ENCODE data around the gene SPTBN4. TPM values are rescaled to one million over a fixed set of nuclear protein-coding genes. Genes with fewer than 3 reads are reported as not detected.
"Not testable (repeated sequence)": the region's sequence is repeated elsewhere in the genome, so short reads cannot be mapped to it uniquely, and the experiment has no call there.

The SPTBN4 gene
- total RNA-seq, 1 experiment from 2014 or later: 0.84 TPM

GRCh38 chr19:40441719-40442253 is 25.0 kb upstream of the SPTBN4 start:
- DNase-seq (ENCODE audit: low read depth): no peak

DNA sequence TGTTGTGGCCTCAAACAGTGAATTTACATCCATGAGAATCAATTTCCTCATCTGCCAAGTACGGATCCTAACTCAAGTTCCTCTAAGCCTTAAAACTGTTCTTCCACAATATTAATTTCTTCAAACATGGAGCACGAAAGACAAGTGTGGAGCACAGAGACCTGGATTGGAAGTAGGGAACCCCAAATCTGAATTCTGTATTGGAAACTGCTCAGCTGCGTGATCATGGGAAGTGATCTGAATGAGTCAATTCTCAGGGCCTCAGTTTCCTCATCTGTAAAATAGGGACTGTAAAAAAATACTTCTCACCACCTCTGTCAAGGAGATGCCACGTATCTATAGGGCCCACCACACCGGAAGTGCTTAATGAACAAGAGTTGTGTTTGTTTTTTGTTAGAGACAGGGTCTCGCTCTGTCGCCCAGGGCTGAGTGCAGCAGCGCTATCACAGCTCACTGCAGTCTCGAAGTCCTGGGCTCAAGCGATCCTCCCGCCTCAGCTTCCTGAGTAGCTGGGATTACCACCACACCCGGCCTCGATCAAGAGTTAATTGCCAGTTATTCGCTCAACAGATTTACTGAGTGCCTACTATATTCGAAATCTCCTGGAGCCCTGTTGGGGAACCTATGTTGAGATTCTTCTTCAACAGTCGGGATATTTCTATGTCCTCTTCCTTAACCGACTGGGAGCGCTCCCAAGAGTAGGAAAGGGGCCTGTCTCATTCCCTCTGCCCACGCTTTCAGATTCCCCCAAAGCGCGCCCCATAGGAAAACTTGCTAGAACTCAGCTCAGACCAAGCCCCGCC is 24.3 kb upstream of the SPTBN4 start:
- no peak for DNase-seq (ENCODE audit: low read depth)

GRCh38 chr19:40443131-40443999 is 23.4 kb upstream of the SPTBN4 start:
- peak; percentile 100 for DNase-seq (ENCODE audit: low read depth)

GRCh38 chr19:40444000-40444824 is 22.6 kb upstream of the SPTBN4 start, which contains the start of gene SERTAD3:
Gene SERTAD3, minus strand, starts transcription at chr19:40444335. Its CDS starts 2,255 bp downstream, at chr19:40442080.
- peak; percentile 96 for DNase-seq (ENCODE audit: low read depth)

DNA sequence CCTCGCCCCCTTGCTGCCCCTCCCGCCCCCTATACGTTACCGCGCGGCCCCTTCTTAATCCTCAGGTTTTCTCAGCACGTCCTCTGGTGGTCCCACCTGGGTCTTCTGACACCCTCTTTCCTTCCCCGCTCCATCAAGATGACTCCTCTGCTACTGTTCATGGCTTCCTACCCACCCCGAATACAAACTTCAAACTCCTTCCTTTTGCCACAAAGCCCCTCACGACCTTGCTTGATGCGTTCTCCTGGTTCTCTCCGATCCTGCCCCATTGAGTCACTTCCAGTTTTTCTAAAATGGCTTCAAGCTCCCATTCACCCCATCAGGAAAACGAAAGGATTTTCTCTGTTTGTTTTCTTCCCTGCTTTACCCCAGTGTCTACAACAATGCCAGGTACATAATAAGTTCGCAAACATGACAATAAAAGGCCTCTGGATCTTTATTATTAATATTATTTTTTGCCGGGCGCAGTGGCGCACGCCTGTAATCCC is 21.9 kb upstream of the SPTBN4 start:
- no peak for DNase-seq (ENCODE audit: low read depth)

- DNase-seq (ENCODE audit: low read depth): no peak
Measured at GRCh38 chr19:40445780-40446262, 21.0 kb upstream of the SPTBN4 start.

GRCh38 chr19:40446263-40446784 is 20.5 kb upstream of the SPTBN4 start:
- DNase-seq (ENCODE audit: low read depth): no peak

DNA sequence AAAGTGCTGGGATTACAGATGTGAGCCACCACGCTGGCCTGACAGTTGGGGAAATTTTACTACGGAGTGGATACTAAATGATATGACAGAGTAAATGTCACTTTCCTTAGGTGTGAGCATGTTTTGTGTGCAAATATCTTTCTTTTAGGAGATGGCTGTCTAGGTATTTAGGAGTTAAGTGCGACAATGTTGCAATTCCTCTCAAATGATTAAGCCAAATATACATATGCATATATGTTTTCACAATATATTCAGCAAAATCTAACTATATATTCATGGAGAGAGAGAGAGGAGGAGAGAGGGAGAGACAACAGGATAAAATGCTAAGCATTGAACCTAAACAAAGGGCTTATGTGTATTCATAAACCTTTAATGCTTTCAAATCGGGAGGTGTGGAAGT is 17.3 kb upstream of the SPTBN4 start:
- no peak for DNase-seq (ENCODE audit: low read depth)

GRCh38 chr19:40450664-40451063 is 16.1 kb upstream of the SPTBN4 start:
- no peak for DNase-seq (ENCODE audit: low read depth)

DNA sequence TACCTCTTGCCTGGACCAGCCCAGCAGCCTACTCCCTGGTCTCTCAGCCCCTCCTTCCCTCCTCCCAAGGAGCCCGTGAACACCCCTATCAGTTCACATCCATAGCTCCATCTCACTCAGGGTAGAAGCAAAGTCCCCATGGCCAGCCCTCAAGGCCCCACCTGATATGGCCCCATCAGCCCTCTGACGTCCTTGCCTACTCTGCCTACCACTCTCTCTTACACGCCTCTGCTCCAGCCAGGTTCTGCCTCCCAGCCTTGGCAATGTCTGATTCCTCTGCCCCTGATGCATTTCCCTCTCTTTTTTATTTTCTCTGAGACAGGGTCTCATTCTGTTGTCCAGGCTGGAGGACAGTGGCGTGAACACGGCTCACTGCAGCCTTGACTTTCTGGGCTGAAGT is 14.8 kb upstream of the SPTBN4 start:
- no peak for DNase-seq (ENCODE audit: low read depth)

GRCh38 chr19:40453151-40453735 is 13.6 kb upstream of the SPTBN4 start:
- no peak for DNase-seq (ENCODE audit: low read depth)

GRCh38 chr19:40453943-40454342 is 12.9 kb upstream of the SPTBN4 start:
- DNase-seq (ENCODE audit: low read depth): not testable (repeated sequence)

GRCh38 chr19:40457048-40457447 is 9.8 kb upstream of the SPTBN4 start:
- DNase-seq (ENCODE audit: low read depth): no peak

DNA sequence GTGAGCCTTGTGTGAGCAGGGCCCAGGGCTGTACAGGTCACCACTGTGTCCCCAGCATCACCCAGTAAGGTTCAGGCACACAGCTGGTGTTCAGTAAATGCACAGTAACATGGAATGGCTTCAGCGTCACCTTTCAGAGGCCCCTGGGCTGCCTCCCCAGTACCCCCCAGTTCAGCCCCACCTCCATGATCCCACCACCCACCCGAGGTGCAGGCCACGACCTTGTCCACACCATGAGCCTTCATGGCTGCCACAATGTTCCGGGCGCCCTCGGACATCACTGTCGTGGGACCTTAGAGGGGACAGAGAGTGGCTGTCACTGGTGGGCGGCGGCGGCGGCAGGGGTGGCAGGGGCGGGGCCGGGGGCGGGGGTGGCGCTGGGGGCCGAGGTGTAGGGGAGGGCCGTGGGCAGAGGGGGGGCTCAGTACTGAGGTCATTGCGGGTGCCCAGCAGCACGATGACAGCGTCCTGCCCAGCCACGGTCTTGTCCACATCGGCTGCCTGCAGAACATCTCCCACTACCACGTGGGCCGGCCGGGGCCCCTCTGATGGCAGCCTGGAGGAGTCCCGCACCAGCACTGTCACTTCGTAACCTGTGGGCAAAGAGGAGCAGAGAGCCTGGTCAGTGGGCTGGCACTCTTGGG is 8.7 kb upstream of the SPTBN4 start:
- no peak for DNase-seq (ENCODE audit: low read depth)

DNA sequence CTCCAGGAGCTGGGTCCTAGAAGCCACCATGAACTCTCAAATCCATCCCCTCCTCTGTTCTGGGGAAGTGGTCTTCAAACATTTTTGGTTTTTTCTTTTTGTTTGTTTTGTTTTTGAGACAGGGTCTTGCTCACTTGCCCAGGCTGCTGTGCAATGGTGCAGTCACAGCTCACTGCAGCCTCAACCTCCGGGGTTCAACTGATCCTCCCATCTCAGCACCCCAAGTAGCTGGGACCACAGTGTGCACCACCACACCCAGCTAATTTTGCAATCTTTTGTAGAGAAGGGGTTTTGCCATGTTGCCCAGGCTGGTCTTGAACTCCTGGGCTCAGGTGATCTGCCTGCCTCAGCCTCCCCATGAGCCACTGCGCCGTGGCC is 8.2 kb upstream of the SPTBN4 start:
- DNase-seq (ENCODE audit: low read depth): no peak

DNA sequence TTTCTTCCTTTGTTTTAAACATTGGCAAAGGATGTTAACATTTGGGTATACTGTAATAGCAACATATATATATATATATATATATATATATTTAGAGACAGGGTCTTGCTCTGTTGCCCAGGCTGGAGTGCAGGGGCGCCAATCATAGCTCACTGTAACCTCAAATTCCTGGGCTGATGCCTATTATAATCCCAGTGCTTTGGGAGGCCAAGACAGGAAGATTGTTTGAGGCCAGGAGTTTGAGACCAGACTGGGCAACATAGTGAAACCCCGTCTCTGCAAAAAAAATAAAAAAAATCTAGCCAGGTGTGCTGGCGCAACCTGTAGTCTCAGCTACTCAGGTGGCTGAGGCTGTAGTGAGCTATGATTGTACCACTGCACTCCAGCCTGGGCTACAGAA is 6.6 kb upstream of the SPTBN4 start:
- no peak for DNase-seq (ENCODE audit: low read depth)

DNA sequence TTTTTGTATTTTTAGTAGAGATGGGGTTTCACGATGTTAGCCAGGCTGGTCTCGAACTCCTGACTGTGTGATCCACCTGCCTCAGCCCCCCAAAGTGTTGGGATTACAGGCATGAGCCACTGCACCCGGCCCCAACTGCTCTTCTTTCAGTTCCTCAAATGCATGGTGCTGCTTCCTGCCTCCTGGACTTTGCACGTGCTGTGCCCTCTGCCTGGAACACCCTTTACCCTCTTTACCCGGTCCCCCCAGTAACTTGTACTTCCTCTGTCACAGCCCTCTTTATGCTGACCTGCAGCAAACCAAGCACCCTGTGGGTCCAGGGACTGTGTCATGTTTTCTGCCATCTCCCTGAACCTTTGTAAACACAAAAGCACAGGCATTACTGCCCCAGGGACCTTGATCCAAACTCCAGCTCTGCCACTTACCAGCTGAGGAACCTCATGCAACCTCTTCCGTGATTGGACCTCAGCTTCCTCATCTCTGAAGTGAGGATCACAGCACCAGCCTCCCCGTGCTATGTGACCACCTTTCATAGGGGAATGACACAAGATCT is 5.1 kb upstream of the SPTBN4 start:
- DNase-seq (ENCODE audit: low read depth): no peak

GRCh38 chr19:40463587-40464037 is 3.2 kb upstream of the SPTBN4 start:
- peak; percentile 56 for DNase-seq (ENCODE audit: low read depth)
